ENCODE results near the gene ITGA1.
"Not testable (repeated sequence)": the region's sequence is repeated elsewhere in the genome, so short reads cannot be mapped to it uniquely, and the experiment has no call there.

Gene ITGA1

GRCh38 chr5:52807037-52807436 is 19.3 kb downstream of the ITGA1 start:
- peaks cover 0 to 2% (median 0%) of the 10 kb centered on the region in 5 donors for H3K36me3 ChIP-seq (ENCODE audit: control insufficient read depth in 5 of 5, insufficient read depth in 5 of 5, low read length in 5 of 5)
- no peaks in the 10 kb centered on the region for H3K9me3 ChIP-seq (ENCODE audit: control insufficient read depth in 5 of 5, low read length in 5 of 5)
- no peak overlapping the region for H3K27ac ChIP-seq (ENCODE audit: low read depth, low read length)
- peaks cover 2 to 43% (median 31%) of the 10 kb centered on the region in 5 donors for H3K4me1 ChIP-seq (ENCODE audit: control insufficient read depth in 5 of 5, insufficient read depth in 5 of 5, low read length in 5 of 5)
- no peak overlapping the region for H3K9ac ChIP-seq (ENCODE audit: low read length in 5 of 5)
- H3K4me3 ChIP-seq (ENCODE audit: low read depth in 1 of 5, low read length in 5 of 5) = no peak overlapping the region
- H3K27me3 ChIP-seq (ENCODE audit: control insufficient read depth in 5 of 5, insufficient read depth in 4 of 5, low read length in 5 of 5) = no peaks in the 10 kb centered on the region

- H3K27ac ChIP-seq (ENCODE audit: low read depth, low read length) = no peak overlapping the region
- no peaks in the 10 kb centered on the region for H3K9me3 ChIP-seq (ENCODE audit: control insufficient read depth in 5 of 5, low read length in 5 of 5)
- peaks cover 2 to 36% (median 24%) of the 10 kb centered on the region in 5 donors for H3K4me1 ChIP-seq (ENCODE audit: control insufficient read depth in 5 of 5, insufficient read depth in 5 of 5, low read length in 5 of 5)
- no peak overlapping the region for H3K9ac ChIP-seq (ENCODE audit: low read length in 5 of 5)
- no peaks in the 10 kb centered on the region for H3K36me3 ChIP-seq (ENCODE audit: control insufficient read depth in 5 of 5, insufficient read depth in 5 of 5, low read length in 5 of 5)
- H3K27me3 ChIP-seq (ENCODE audit: control insufficient read depth in 5 of 5, insufficient read depth in 4 of 5, low read length in 5 of 5) = no peaks in the 10 kb centered on the region
- H3K4me3 ChIP-seq (ENCODE audit: low read depth in 1 of 5, low read length in 5 of 5) = no peak overlapping the region
Measured at GRCh38 chr5:52807723-52808122, 20.0 kb downstream of the ITGA1 start.

GRCh38 chr5:52808316-52808901 is 20.7 kb downstream of the ITGA1 start:
- H3K4me1 ChIP-seq (ENCODE audit: control insufficient read depth in 5 of 5, insufficient read depth in 5 of 5, low read length in 5 of 5) = peaks cover 2 to 29% (median 19%) of the 10 kb centered on the region in 5 donors
- H3K27ac ChIP-seq (ENCODE audit: low read depth, low read length) = no peak overlapping the region

GRCh38 chr5:52809884-52810283 is 22.2 kb downstream of the ITGA1 start:
- Histone ChIP-seq H3K4me3 (ENCODE audit: low read depth in 1 of 5, low read length in 5 of 5) (no peak overlapping the region), H3K36me3 (ENCODE audit: control insufficient read depth in 5 of 5, insufficient read depth in 5 of 5, low read length in 5 of 5) (no peaks in the 10 kb centered on the region), H3K27ac (ENCODE audit: low read depth, low read length) (no peak overlapping the region), H3K27me3 (ENCODE audit: control insufficient read depth in 5 of 5, insufficient read depth in 4 of 5, low read length in 5 of 5) (no peaks in the 10 kb centered on the region), H3K9me3 (ENCODE audit: control insufficient read depth in 5 of 5, low read length in 5 of 5) (no peaks in the 10 kb centered on the region), H3K9ac (ENCODE audit: low read length in 5 of 5) (no peak overlapping the region), H3K4me1 (ENCODE audit: control insufficient read depth in 5 of 5, insufficient read depth in 5 of 5, low read length in 5 of 5) (peaks cover 2 to 19% (median 15%) of the 10 kb centered on the region in 5 donors)

More at GRCh38 chr5:52808316-52808901, 20.7 kb downstream of the ITGA1 start:
- Histone ChIP-seq H3K36me3 (ENCODE audit: control insufficient read depth in 5 of 5, insufficient read depth in 5 of 5, low read length in 5 of 5) (no peaks in the 10 kb centered on the region), H3K9me3 (ENCODE audit: control insufficient read depth in 5 of 5, low read length in 5 of 5) (no peaks in the 10 kb centered on the region), H3K27me3 (ENCODE audit: control insufficient read depth in 5 of 5, insufficient read depth in 4 of 5, low read length in 5 of 5) (no peaks in the 10 kb centered on the region), H3K4me3 (ENCODE audit: low read depth in 1 of 5, low read length in 5 of 5) (no peak overlapping the region), H3K9ac (ENCODE audit: low read length in 5 of 5) (no peak overlapping the region)

GRCh38 chr5:52810426-52810825 is 22.7 kb downstream of the ITGA1 start:
- H3K9ac ChIP-seq (ENCODE audit: low read length in 5 of 5) = no peak overlapping the region
- no peaks in the 10 kb centered on the region for H3K27me3 ChIP-seq (ENCODE audit: control insufficient read depth in 5 of 5, insufficient read depth in 4 of 5, low read length in 5 of 5)
- H3K27ac ChIP-seq (ENCODE audit: low read depth, low read length) = no peak overlapping the region
- H3K9me3 ChIP-seq (ENCODE audit: control insufficient read depth in 5 of 5, low read length in 5 of 5) = no peaks in the 10 kb centered on the region
- peaks cover 2 to 24% (median 11%) of the 10 kb centered on the region in 5 donors for H3K4me1 ChIP-seq (ENCODE audit: control insufficient read depth in 5 of 5, insufficient read depth in 5 of 5, low read length in 5 of 5)
- no peak overlapping the region for H3K4me3 ChIP-seq (ENCODE audit: low read depth in 1 of 5, low read length in 5 of 5)
- no peaks in the 10 kb centered on the region for H3K36me3 ChIP-seq (ENCODE audit: control insufficient read depth in 5 of 5, insufficient read depth in 5 of 5, low read length in 5 of 5)

- Histone ChIP-seq H3K36me3 (ENCODE audit: control insufficient read depth in 5 of 5, insufficient read depth in 5 of 5, low read length in 5 of 5) (no peaks in the 10 kb centered on the region), H3K4me3 (ENCODE audit: low read depth in 1 of 5, low read length in 5 of 5) (no peak overlapping the region), H3K27me3 (ENCODE audit: control insufficient read depth in 5 of 5, insufficient read depth in 4 of 5, low read length in 5 of 5) (no peaks in the 10 kb centered on the region), H3K9me3 (ENCODE audit: control insufficient read depth in 5 of 5, low read length in 5 of 5) (no peaks in the 10 kb centered on the region), H3K27ac (ENCODE audit: low read depth, low read length) (no peak overlapping the region), H3K4me1 (ENCODE audit: control insufficient read depth in 5 of 5, insufficient read depth in 5 of 5, low read length in 5 of 5) (peaks cover 2 to 25% (median 11%) of the 10 kb centered on the region in 5 donors), H3K9ac (ENCODE audit: low read length in 5 of 5) (no peak overlapping the region)
Measured at GRCh38 chr5:52811067-52811749, 23.5 kb downstream of the ITGA1 start.

GRCh38 chr5:52814352-52815148 is 26.8 kb downstream of the ITGA1 start:
- H3K36me3 ChIP-seq (ENCODE audit: control insufficient read depth in 5 of 5, insufficient read depth in 5 of 5, low read length in 5 of 5) = no peaks in the 10 kb centered on the region
- H3K9me3 ChIP-seq (ENCODE audit: control insufficient read depth in 5 of 5, low read length in 5 of 5) = no peaks in the 10 kb centered on the region
- H3K4me1 ChIP-seq (ENCODE audit: control insufficient read depth in 5 of 5, insufficient read depth in 5 of 5, low read length in 5 of 5) = peaks cover 2 to 40% (median 8%) of the 10 kb centered on the region in 5 donors
- H3K27me3 ChIP-seq (ENCODE audit: control insufficient read depth in 5 of 5, insufficient read depth in 4 of 5, low read length in 5 of 5) = no peaks in the 10 kb centered on the region
- H3K9ac ChIP-seq (ENCODE audit: low read length in 5 of 5) = no peak overlapping the region
- peak overlapping the region; percentile 49 for H3K27ac ChIP-seq (ENCODE audit: low read depth, low read length)
- H3K4me3 ChIP-seq (ENCODE audit: low read depth in 1 of 5, low read length in 5 of 5) = no peak overlapping the region

GRCh38 chr5:52817818-52818217 is 30.1 kb downstream of the ITGA1 start:
- Histone ChIP-seq H3K27ac (ENCODE audit: low read depth, low read length) (no peak overlapping the region), H3K4me1 (ENCODE audit: control insufficient read depth in 5 of 5, insufficient read depth in 5 of 5, low read length in 5 of 5) (peaks cover 5 to 49% (median 15%) of the 10 kb centered on the region in 5 donors), H3K9me3 (ENCODE audit: control insufficient read depth in 5 of 5, low read length in 5 of 5) (no peaks in the 10 kb centered on the region), H3K9ac (ENCODE audit: low read length in 5 of 5) (no peak overlapping the region), H3K4me3 (ENCODE audit: low read depth in 1 of 5, low read length in 5 of 5) (no peak overlapping the region), H3K36me3 (ENCODE audit: control insufficient read depth in 5 of 5, insufficient read depth in 5 of 5, low read length in 5 of 5) (no peaks in the 10 kb centered on the region), H3K27me3 (ENCODE audit: control insufficient read depth in 5 of 5, insufficient read depth in 4 of 5, low read length in 5 of 5) (no peaks in the 10 kb centered on the region)

- Histone ChIP-seq H3K36me3 (ENCODE audit: control insufficient read depth in 5 of 5, insufficient read depth in 5 of 5, low read length in 5 of 5) (no peaks in the 10 kb centered on the region), H3K4me3 (ENCODE audit: low read depth in 1 of 5, low read length in 5 of 5) (no peak overlapping the region), H3K9ac (ENCODE audit: low read length in 5 of 5) (no peak overlapping the region), H3K27me3 (ENCODE audit: control insufficient read depth in 5 of 5, insufficient read depth in 4 of 5, low read length in 5 of 5) (no peaks in the 10 kb centered on the region), H3K4me1 (ENCODE audit: control insufficient read depth in 5 of 5, insufficient read depth in 5 of 5, low read length in 5 of 5) (peaks cover 8 to 53% (median 20%) of the 10 kb centered on the region in 5 donors), H3K27ac (ENCODE audit: low read depth, low read length) (no peak overlapping the region), H3K9me3 (ENCODE audit: control insufficient read depth in 5 of 5, low read length in 5 of 5) (no peaks in the 10 kb centered on the region)
Measured at GRCh38 chr5:52818360-52818759, 30.6 kb downstream of the ITGA1 start.

GRCh38 chr5:52818807-52819206 is 31.1 kb downstream of the ITGA1 start:
- not testable (repeated sequence) for H3K9me3 ChIP-seq (ENCODE audit: control insufficient read depth in 5 of 5, low read length in 5 of 5); H3K4me3 ChIP-seq (ENCODE audit: low read depth in 1 of 5, low read length in 5 of 5); H3K27me3 ChIP-seq (ENCODE audit: control insufficient read depth in 5 of 5, insufficient read depth in 4 of 5, low read length in 5 of 5); H3K36me3 ChIP-seq (ENCODE audit: control insufficient read depth in 5 of 5, insufficient read depth in 5 of 5, low read length in 5 of 5); H3K9ac ChIP-seq (ENCODE audit: low read length in 5 of 5); H3K27ac ChIP-seq (ENCODE audit: low read depth, low read length)
- H3K4me1 ChIP-seq (ENCODE audit: control insufficient read depth in 5 of 5, insufficient read depth in 5 of 5, low read length in 5 of 5) = peaks cover 8 to 50% (median 22%) of the 10 kb centered on the region in 5 donors

Measured in subcutaneous abdominal adipose tissue (tissue), 5 donors.